ENCODE measurements around the gene PDHX. TPM values are rescaled to one million over a fixed set of nuclear protein-coding genes. Genes with fewer than 3 reads are reported as not detected.
A peak's percentile ranks its signal among the peaks of the same experiment; 100 is the strongest.

Gene PDHX
- polyA plus RNA-seq, 3 donors, result 9.3 to 19.5 (median 17.5) TPM

GRCh38 chr11:35029979-35030682 is 113.7 kb downstream of the PDHX start:
- Histone ChIP-seq H3K36me3 (replicated peaks in 1 of 2; ENCODE audit: control insufficient read depth in 1 of 2, insufficient read depth in 2 of 2, low read length in 2 of 2) (no peaks in the 10 kb centered on the region), H3K27ac (ENCODE audit: low read depth in 1 of 2, low read length in 2 of 2) (peak overlapping the region; percentile 79 to 98), H3K4me2 (replicated peaks; ENCODE audit: extremely low read depth, low read length, poor library complexity, severe bottlenecking) (peak overlapping the region; percentile 52), H3K27me3 (ENCODE audit: control insufficient read depth in 2 of 2, insufficient read depth in 2 of 2, low read length in 2 of 2) (no peaks in the 10 kb centered on the region), H4K20me1 (ENCODE audit: insufficient read depth, low read length) (no peaks in the 10 kb centered on the region), H3K4me1 (ENCODE audit: control insufficient read depth in 1 of 2, insufficient read depth in 2 of 2, low read length in 2 of 2) (peaks cover 26 to 29% of the 10 kb centered on the region in 2 donors), H2AFZ (ENCODE audit: insufficient read depth, low read depth, low read length, poor library complexity, severe bottlenecking) (no peak overlapping the region), H3K79me2 (ENCODE audit: insufficient read depth, low read length) (no peaks in the 10 kb centered on the region), H3K9me3 (replicated peaks in 1 of 2; ENCODE audit: control insufficient read depth in 1 of 2, insufficient read depth in 1 of 2, low read length in 2 of 2) (no peaks in the 10 kb centered on the region), H3K4me3 (replicated peaks in 1 of 3; ENCODE audit: low read depth in 2 of 3, low read length in 3 of 3) (peak overlapping the region; percentile 11 to 18 (median 12)), H3K9ac (ENCODE audit: insufficient read depth, low read length, poor library complexity, severe bottlenecking) (peak overlapping the region; percentile 75)
- no peak for TF ChIP-seq CTCF (IDR thresholded peaks at IDR 0.05)
- H3K27me3 Mint-ChIP-seq (ENCODE audit: low read depth in 3 of 3), result peaks cover 0 to 2% (median 0%) of the 10 kb centered on the region in 3 donors
- 4% methylated on average over 4 of the region's 5 CpGs for WGBS (ENCODE audit: insufficient coverage)
- peaks cover 7 to 14% of the 10 kb centered on the region in 2 donors for H3K36me3 Mint-ChIP-seq
- intact Hi-C loops (cut with micrococcal nuclease), result loop anchor here (2.0 to 10.0 kb wide), 2 partner anchors 53 to 375 kb away; no protein-coding TSS in a partner anchor
- peaks cover 49% of the 10 kb centered on the region for H3K4me1 Mint-ChIP-seq
- peaks cover 0 to 14% (median 2%) of the 10 kb centered on the region in 7 donors for H3K9me3 Mint-ChIP-seq
- H3K27ac Mint-ChIP-seq, result peak overlapping the region; percentile 94 to 100 (median 99)
- H3K4me3 Mint-ChIP-seq, result peak overlapping the region; percentile 74 to 91
- DNase-seq, result peak; percentile 88 to 98 (median 96)

GRCh38 chr11:35030716-35031213 is 114.3 kb downstream of the PDHX start:
- no peaks in the 10 kb centered on the region for H3K9me3 ChIP-seq (replicated peaks in 1 of 2; ENCODE audit: control insufficient read depth in 1 of 2, insufficient read depth in 1 of 2, low read length in 2 of 2)
- TF ChIP-seq CTCF (IDR thresholded peaks at IDR 0.05), result no peak
- peaks cover 33 to 35% of the 10 kb centered on the region in 2 donors for H3K4me1 ChIP-seq (ENCODE audit: control insufficient read depth in 1 of 2, insufficient read depth in 2 of 2, low read length in 2 of 2)
- intact Hi-C loops (cut with micrococcal nuclease), result loop anchor here (2.0 to 10.0 kb wide), 2 partner anchors 52 to 376 kb away; no protein-coding TSS in a partner anchor
- peak overlapping the region; percentile 74 to 91 for H3K4me3 Mint-ChIP-seq
- peaks cover 13 to 18% of the 10 kb centered on the region in 2 donors for H3K36me3 Mint-ChIP-seq
- WGBS (ENCODE audit: insufficient coverage), result 18% methylated on average over 5 of the region's 11 CpGs
- no peaks in the 10 kb centered on the region for H3K27me3 ChIP-seq (ENCODE audit: control insufficient read depth in 2 of 2, insufficient read depth in 2 of 2, low read length in 2 of 2)
- peak overlapping the region in 2 of 3 experiments; percentile 11 to 12 for H3K4me3 ChIP-seq (replicated peaks in 1 of 3; ENCODE audit: low read depth in 2 of 3, low read length in 3 of 3)
- peaks cover 0 to 2% (median 0%) of the 10 kb centered on the region in 3 donors for H3K27me3 Mint-ChIP-seq (ENCODE audit: low read depth in 3 of 3)
- peaks cover 56% of the 10 kb centered on the region for H3K4me1 Mint-ChIP-seq
- H3K36me3 ChIP-seq (replicated peaks in 1 of 2; ENCODE audit: control insufficient read depth in 1 of 2, insufficient read depth in 2 of 2, low read length in 2 of 2), result no peaks in the 10 kb centered on the region
- H3K27ac Mint-ChIP-seq, result peak overlapping the region; percentile 94 to 100 (median 99)
- H3K4me2 ChIP-seq (replicated peaks; ENCODE audit: extremely low read depth, low read length, poor library complexity, severe bottlenecking), result peak overlapping the region; percentile 52
- peak overlapping the region; percentile 75 for H3K9ac ChIP-seq (ENCODE audit: insufficient read depth, low read length, poor library complexity, severe bottlenecking)
- H3K27ac ChIP-seq (ENCODE audit: low read depth in 1 of 2, low read length in 2 of 2), result peak overlapping the region; percentile 79 to 98
- no peak overlapping the region for H2AFZ ChIP-seq (ENCODE audit: insufficient read depth, low read depth, low read length, poor library complexity, severe bottlenecking)
- H3K79me2 ChIP-seq (ENCODE audit: insufficient read depth, low read length), result no peaks in the 10 kb centered on the region
- H4K20me1 ChIP-seq (ENCODE audit: insufficient read depth, low read length), result no peaks in the 10 kb centered on the region
- peak; percentile 93 to 98 (median 97) for DNase-seq
- peaks cover 0 to 15% (median 3%) of the 10 kb centered on the region in 7 donors for H3K9me3 Mint-ChIP-seq
